Neural progenitor cell (in vitro differentiated cells): ENCODE measurements around the gene ZGLP1.

Experiments
- CTCF ChIP-seq: fragments of 200-600 bp; sonication (generic); IDR thresholded peaks from 2 replicates; pipeline ENCODE4 v1.5.1; 2017; ENCODE audit warnings: antibody characterized with exemption, mild to moderate bottlenecking
- EZH2phosphoT487 ChIP-seq: fragments of 200-600 bp; sonication (generic); IDR thresholded peaks from 2 replicates; pipeline ENCODE4 v1.6.1; 2017; ENCODE audit warnings: antibody characterized with exemption

GRCh38 chr19:10320602-10321416 is 11.2 kb upstream of the ZGLP1 start:
- TF ChIP-seq CTCF (no peak), EZH2phosphoT487 (no peak)
